ENCODE data around the gene UBA7.

Gene UBA7, protein sequence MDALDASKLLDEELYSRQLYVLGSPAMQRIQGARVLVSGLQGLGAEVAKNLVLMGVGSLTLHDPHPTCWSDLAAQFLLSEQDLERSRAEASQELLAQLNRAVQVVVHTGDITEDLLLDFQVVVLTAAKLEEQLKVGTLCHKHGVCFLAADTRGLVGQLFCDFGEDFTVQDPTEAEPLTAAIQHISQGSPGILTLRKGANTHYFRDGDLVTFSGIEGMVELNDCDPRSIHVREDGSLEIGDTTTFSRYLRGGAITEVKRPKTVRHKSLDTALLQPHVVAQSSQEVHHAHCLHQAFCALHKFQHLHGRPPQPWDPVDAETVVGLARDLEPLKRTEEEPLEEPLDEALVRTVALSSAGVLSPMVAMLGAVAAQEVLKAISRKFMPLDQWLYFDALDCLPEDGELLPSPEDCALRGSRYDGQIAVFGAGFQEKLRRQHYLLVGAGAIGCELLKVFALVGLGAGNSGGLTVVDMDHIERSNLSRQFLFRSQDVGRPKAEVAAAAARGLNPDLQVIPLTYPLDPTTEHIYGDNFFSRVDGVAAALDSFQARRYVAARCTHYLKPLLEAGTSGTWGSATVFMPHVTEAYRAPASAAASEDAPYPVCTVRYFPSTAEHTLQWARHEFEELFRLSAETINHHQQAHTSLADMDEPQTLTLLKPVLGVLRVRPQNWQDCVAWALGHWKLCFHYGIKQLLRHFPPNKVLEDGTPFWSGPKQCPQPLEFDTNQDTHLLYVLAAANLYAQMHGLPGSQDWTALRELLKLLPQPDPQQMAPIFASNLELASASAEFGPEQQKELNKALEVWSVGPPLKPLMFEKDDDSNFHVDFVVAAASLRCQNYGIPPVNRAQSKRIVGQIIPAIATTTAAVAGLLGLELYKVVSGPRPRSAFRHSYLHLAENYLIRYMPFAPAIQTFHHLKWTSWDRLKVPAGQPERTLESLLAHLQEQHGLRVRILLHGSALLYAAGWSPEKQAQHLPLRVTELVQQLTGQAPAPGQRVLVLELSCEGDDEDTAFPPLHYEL

GRCh38 chr3:49813497-49814174, at the start of gene UBA7:
Gene UBA7, minus strand, starts transcription at chr3:49813953. Its CDS starts 166 bp downstream, at chr3:49813787.
- no peak for TF ChIP-seq CTCF (IDR thresholded peaks at IDR 0.05; ENCODE audit: borderline replicate concordance, insufficient read depth, low read depth, low read length)
- peak within 1 kb of the TSS; percentile 58 for H3K4me3 ChIP-seq (ENCODE audit: low read depth, low read length)

DNA sequence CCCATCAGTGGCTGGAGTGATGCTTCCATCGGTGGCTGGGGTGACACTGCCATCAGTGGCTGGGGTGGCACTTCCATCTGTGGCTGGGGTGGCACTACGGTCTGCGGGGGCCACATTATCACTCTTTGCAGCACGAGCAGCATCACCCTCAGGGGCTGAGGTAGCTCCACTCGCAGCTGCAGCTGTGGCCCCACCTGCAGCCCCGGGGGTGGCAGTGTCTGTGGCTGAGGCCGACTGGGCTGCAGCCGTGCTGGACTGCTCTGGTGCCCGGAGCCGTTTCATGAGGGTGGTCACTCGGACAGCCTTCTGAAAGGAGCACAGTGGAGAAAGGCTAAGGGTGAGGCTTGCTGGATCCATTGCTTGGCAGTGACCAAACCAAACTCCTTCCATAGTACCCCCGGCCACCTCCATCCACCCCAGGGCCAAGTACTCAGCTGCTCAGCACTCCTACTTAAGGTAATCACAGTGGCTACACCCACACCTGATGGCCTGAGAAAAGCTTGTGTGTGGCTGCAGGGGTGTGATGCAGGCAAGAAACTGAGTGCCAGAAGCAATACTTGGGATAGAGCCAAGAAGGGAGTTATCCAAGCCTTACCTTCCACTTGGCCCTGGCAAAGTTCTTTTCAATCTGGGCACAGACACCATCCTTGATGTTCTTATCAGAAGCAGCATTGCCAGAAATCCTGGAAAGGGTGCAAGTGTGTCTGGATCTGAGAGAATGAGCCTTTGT, 46.0 kb upstream of the UBA7 start:
- no peak for TF ChIP-seq CTCF (IDR thresholded peaks at IDR 0.05; ENCODE audit: borderline replicate concordance, insufficient read depth, low read depth, low read length)
- no peak overlapping the region for H3K4me3 ChIP-seq (ENCODE audit: low read depth, low read length)

DNA sequence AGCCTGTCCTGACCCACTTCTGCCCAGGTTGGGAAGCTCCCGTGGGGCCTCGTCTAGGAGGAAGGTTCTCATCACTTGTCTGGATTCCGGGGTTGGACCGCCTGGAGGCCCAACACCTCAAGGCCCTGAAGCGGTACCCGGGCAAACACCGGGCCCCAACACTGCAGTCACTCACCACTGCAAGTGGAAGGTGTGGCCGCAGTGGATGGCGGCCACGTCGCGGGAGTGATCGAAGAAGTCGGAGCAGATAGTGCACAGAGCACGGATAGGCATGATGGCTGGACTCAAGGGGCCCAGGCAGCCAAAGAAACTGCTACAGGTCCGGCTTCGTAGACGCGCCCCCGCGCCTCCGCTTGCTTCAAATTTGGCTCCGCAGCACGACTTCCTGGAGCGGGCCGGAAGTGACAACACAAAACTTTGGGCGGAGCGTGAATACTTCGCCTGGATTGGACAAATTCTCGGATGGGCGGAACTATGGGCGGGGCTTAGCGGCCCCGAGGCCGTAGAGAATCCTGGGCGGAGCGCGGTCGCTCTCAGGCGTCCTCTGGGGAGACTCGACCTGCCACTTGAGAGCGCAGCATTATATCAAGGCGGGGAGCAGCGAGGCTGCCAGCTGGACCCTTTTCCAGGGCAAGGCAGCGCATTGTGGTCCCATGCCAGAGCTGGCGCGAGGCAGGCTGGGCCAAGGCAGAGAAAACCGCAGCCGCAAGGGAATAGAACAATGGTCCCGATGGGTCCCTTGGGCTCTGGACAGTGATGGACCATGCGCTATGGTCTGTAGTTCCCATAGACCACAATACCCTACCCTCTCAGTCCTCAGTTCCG, 42.6 kb upstream of the UBA7 start, which contains the start of gene TRAIP:
Gene TRAIP (minus strand): TSS at position 384 of the 825 bp plus-strand sequence. CDS start 111 bp downstream, at position 273.
- 0 out of 2 replicates have a peak, but pooled peaks have one; percentile 5 for TF ChIP-seq CTCF (IDR thresholded peaks at IDR 0.05; ENCODE audit: borderline replicate concordance, insufficient read depth, low read depth, low read length)
- peak within 1 kb of the TSS; percentile 98 for H3K4me3 ChIP-seq (ENCODE audit: low read depth, low read length)

GRCh38 chr3:49855662-49856061, 41.9 kb upstream of the UBA7 start:
- H3K4me3 ChIP-seq (ENCODE audit: low read depth, low read length), result peak overlapping the region; percentile 98

DNA sequence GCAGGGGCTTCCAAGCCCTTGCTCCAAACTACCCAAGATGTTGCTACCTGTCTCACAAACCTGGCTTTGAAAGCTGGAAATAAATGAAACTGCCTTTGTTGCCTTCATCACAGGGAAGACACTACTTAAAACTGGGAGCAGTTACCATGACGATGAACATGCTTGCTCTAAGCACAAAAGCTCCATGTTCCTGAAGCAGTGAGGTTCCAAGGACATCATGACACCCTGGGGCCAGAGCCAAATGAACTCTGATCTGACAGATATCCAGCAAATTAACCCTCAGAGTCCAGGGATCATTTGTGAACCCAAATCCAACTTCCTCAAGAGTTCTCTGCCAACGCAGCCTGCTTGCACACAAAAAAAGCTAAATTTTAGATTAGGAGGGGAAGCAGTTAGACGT, 31.9 kb upstream of the UBA7 start:
- no peak for TF ChIP-seq CTCF (IDR thresholded peaks at IDR 0.05; ENCODE audit: borderline replicate concordance, insufficient read depth, low read depth, low read length)
- H3K4me3 ChIP-seq (ENCODE audit: low read depth, low read length), result no peak overlapping the region

More at GRCh38 chr3:49855662-49856061, 41.9 kb upstream of the UBA7 start:
- TF ChIP-seq CTCF (IDR thresholded peaks at IDR 0.05; ENCODE audit: borderline replicate concordance, insufficient read depth, low read depth, low read length), result no peak

Measured in GM12875 (cell line).